ENCODE results near the gene NBPF19.
"Not testable (repeated sequence)": the region's sequence is repeated elsewhere in the genome, so short reads cannot be mapped to it uniquely, and the experiment has no call there.

The NBPF19 gene, protein sequence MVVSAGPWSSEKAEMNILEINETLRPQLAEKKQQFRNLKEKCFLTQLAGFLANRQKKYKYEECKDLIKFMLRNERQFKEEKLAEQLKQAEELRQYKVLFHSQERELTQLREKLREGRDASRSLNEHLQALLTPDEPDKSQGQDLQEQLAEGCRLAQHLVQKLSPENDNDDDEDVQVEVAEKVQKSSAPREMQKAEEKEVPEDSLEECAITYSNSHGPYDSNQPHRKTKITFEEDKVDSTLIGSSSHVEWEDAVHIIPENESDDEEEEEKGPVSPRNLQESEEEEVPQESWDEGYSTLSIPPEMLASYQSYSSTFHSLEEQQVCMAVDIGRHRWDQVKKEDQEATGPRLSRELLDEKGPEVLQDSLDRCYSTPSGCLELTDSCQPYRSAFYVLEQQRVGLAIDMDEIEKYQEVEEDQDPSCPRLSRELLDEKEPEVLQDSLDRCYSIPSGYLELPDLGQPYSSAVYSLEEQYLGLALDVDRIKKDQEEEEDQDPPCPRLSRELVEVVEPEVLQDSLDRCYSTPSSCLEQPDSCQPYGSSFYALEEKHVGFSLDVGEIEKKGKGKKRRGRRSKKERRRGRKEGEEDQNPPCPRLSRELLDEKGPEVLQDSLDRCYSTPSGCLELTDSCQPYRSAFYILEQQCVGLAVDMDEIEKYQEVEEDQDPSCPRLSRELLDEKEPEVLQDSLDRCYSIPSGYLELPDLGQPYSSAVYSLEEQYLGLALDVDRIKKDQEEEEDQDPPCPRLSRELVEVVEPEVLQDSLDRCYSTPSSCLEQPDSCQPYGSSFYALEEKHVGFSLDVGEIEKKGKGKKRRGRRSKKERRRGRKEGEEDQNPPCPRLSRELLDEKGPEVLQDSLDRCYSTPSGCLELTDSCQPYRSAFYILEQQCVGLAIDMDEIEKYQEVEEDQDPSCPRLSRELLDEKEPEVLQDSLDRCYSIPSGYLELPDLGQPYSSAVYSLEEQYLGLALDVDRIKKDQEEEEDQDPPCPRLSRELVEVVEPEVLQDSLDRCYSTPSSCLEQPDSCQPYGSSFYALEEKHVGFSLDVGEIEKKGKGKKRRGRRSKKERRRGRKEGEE (N-terminal part only)

DNA sequence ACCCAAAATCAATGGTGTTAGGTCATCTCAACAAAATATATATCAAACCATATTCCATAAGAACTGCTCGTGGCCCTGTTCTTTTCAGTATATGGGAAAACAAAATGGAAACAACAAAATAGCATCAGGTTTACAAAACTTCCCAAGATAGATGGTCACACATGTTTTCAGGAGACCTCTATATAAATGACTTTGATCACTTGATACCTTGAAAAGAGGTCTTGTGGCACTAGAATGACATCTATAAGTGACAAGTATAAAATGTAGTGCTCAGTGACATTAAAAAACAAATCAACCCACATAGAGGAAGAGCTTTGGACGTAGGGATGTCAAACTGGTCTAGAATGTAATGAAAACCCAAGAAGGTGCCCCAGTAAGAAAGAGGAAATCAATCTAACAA is at the start of gene NBPF19:
NBPF19 (plus strand) TSS at position 301 of the 400 bp plus-strand sequence. CDS start 888 bp downstream, outside the sequence.
- H3K36me3 ChIP-seq (ENCODE audit: control insufficient read depth in 2 of 2, insufficient read depth in 2 of 2, low read length in 2 of 2): not testable (repeated sequence)

DNA sequence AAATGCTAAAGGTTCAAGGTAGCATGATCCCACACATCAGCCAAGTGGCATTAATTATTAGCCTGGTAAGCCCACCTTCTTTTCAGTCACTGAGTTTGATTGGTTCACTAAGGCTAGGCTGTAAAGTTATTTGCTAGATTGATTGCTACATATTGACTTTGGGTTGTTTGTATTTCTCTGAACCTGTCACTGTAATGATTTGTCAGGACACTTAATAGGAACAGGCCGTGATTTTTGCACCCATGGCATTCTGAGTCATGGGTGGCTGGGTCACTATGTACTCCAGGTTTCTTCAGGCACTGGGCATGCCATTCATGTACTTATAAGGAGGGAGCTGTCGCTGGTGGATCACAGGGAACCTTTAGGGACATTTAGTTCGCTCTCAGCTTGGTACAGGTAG is 46.5 kb upstream of the NBPF19 start:
- H3K9ac ChIP-seq (ENCODE audit: low read depth in 1 of 2, low read length in 2 of 2); H3K4me3 ChIP-seq (ENCODE audit: low read length in 2 of 2); H3K27ac ChIP-seq (ENCODE audit: low read depth in 2 of 2, low read length in 2 of 2); H3K36me3 ChIP-seq (ENCODE audit: control insufficient read depth in 2 of 2, insufficient read depth in 2 of 2, low read length in 2 of 2); H3K4me1 ChIP-seq (ENCODE audit: control insufficient read depth in 2 of 2, insufficient read depth in 2 of 2, low read length in 2 of 2); H3K27me3 ChIP-seq (ENCODE audit: control insufficient read depth in 2 of 2, insufficient read depth in 2 of 2, low read length in 2 of 2); H3K9me3 ChIP-seq (ENCODE audit: control insufficient read depth in 2 of 2, low read length in 2 of 2): not testable (repeated sequence)

More for the DNA sequence above, at the start of gene NBPF19:
- not testable (repeated sequence) for H3K4me3 ChIP-seq (ENCODE audit: low read length in 2 of 2); H3K9ac ChIP-seq (ENCODE audit: low read depth in 1 of 2, low read length in 2 of 2); H3K4me1 ChIP-seq (ENCODE audit: control insufficient read depth in 2 of 2, insufficient read depth in 2 of 2, low read length in 2 of 2); H3K27me3 ChIP-seq (ENCODE audit: control insufficient read depth in 2 of 2, insufficient read depth in 2 of 2, low read length in 2 of 2); H3K27ac ChIP-seq (ENCODE audit: low read depth in 2 of 2, low read length in 2 of 2); H3K9me3 ChIP-seq (ENCODE audit: control insufficient read depth in 2 of 2, low read length in 2 of 2)

DNA sequence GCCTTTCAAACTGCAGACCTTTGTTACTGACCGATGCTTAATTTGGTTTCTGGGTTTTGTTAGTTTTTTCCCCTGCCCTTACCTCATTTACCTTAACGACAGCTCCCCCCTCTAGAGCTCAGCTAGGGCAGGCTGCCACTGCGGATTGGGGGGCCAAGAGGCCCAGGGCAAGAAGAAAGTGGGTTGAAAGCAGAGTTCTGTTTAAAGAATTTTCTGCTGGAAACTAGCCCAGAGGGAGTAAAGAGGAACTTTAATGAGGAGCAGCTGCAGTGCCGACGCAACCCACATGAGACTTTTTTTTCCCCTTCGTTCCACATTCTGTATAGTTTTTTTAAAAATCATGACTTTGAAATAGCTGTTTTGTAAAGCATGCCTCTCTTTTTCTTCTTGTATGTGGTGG is 29.4 kb upstream of the NBPF19 start:
- not testable (repeated sequence) for H3K9ac ChIP-seq (ENCODE audit: low read depth in 1 of 2, low read length in 2 of 2); H3K27ac ChIP-seq (ENCODE audit: low read depth in 2 of 2, low read length in 2 of 2); H3K4me1 ChIP-seq (ENCODE audit: control insufficient read depth in 2 of 2, insufficient read depth in 2 of 2, low read length in 2 of 2); H3K27me3 ChIP-seq (ENCODE audit: control insufficient read depth in 2 of 2, insufficient read depth in 2 of 2, low read length in 2 of 2); H3K9me3 ChIP-seq (ENCODE audit: control insufficient read depth in 2 of 2, low read length in 2 of 2); H3K36me3 ChIP-seq (ENCODE audit: control insufficient read depth in 2 of 2, insufficient read depth in 2 of 2, low read length in 2 of 2); H3K4me3 ChIP-seq (ENCODE audit: low read length in 2 of 2)

DNA sequence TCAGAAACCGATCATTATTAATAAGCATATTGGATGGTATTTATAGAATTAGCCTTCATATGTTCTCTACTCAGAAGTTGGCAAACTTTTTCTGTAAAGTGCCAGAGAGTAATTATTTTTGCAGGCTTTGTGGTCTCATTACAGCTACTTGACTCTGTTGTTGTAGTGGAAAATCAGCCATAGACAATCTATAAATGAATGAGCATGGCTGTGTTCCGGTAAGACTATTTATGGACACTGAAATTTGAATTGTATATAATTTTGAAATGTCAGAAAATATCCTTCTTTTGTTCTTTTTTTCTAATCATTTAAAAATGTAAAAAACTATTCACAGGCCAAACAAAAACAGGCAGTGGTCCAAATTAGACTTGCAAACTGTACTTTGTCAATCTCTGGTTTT is 22.6 kb upstream of the NBPF19 start:
- H3K9me3 ChIP-seq (ENCODE audit: control insufficient read depth in 2 of 2, low read length in 2 of 2); H3K9ac ChIP-seq (ENCODE audit: low read depth in 1 of 2, low read length in 2 of 2); H3K27ac ChIP-seq (ENCODE audit: low read depth in 2 of 2, low read length in 2 of 2); H3K36me3 ChIP-seq (ENCODE audit: control insufficient read depth in 2 of 2, insufficient read depth in 2 of 2, low read length in 2 of 2); H3K4me1 ChIP-seq (ENCODE audit: control insufficient read depth in 2 of 2, insufficient read depth in 2 of 2, low read length in 2 of 2); H3K27me3 ChIP-seq (ENCODE audit: control insufficient read depth in 2 of 2, insufficient read depth in 2 of 2, low read length in 2 of 2); H3K4me3 ChIP-seq (ENCODE audit: low read length in 2 of 2): not testable (repeated sequence)

DNA sequence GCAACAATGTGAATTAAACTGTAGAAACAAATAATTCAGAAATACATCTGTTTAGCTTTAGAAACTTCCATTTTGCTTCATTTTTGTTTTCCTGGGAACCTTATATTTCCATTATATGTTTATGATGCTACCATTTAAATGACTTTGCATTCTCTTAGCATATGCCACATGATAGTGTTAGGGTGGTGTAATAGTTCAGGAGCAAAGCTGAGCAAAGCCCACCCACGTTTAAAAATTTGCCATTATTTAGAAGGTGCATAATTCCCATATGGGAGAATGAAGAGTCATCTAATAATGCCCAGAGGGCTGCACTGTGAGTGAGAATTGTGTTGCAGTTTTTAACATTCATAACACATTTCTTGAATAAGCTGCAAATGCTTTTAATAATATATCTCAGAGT is 22.2 kb upstream of the NBPF19 start:
- H3K4me3 ChIP-seq (ENCODE audit: low read length in 2 of 2); H3K27ac ChIP-seq (ENCODE audit: low read depth in 2 of 2, low read length in 2 of 2); H3K27me3 ChIP-seq (ENCODE audit: control insufficient read depth in 2 of 2, insufficient read depth in 2 of 2, low read length in 2 of 2); H3K36me3 ChIP-seq (ENCODE audit: control insufficient read depth in 2 of 2, insufficient read depth in 2 of 2, low read length in 2 of 2); H3K9ac ChIP-seq (ENCODE audit: low read depth in 1 of 2, low read length in 2 of 2); H3K9me3 ChIP-seq (ENCODE audit: control insufficient read depth in 2 of 2, low read length in 2 of 2); H3K4me1 ChIP-seq (ENCODE audit: control insufficient read depth in 2 of 2, insufficient read depth in 2 of 2, low read length in 2 of 2): not testable (repeated sequence)

DNA sequence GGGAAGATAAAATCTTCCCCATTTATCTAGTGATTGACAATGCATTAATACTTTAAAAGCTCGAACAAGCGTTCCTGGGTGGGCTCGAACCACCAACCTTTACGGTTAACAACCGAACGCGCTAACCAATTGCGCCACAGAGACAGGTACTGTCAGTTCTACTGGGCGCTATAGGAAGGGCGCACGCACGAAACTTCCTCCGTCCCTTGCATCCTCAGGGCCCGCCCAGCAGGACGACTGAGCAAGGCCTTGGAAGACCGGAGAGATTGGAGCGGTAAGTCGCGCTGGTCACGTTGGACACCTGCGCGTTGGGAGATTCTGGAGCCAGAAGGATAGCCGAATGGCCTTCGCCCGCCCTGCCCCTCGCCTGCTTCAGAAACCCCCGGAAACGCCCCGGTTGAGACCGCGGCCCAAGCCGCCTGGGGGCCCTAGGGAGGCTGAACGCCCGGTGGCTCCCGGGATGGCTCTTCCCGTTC is 83.5 kb downstream of the NBPF19 start:
- H3K9me3 ChIP-seq (ENCODE audit: control insufficient read depth in 2 of 2, low read length in 2 of 2); H3K4me1 ChIP-seq (ENCODE audit: control insufficient read depth in 2 of 2, insufficient read depth in 2 of 2, low read length in 2 of 2); H3K36me3 ChIP-seq (ENCODE audit: control insufficient read depth in 2 of 2, insufficient read depth in 2 of 2, low read length in 2 of 2); H3K27me3 ChIP-seq (ENCODE audit: control insufficient read depth in 2 of 2, insufficient read depth in 2 of 2, low read length in 2 of 2): not testable (repeated sequence)
- Histone ChIP-seq H3K4me3 (ENCODE audit: low read length in 2 of 2) (peak overlapping the region in 1 of 2 donors; percentile 70), H3K9ac (ENCODE audit: low read depth in 1 of 2, low read length in 2 of 2) (peak overlapping the region in 1 of 2 donors; percentile 27), H3K27ac (ENCODE audit: low read depth in 2 of 2, low read length in 2 of 2) (peak overlapping the region; percentile 27 to 32)

DNA sequence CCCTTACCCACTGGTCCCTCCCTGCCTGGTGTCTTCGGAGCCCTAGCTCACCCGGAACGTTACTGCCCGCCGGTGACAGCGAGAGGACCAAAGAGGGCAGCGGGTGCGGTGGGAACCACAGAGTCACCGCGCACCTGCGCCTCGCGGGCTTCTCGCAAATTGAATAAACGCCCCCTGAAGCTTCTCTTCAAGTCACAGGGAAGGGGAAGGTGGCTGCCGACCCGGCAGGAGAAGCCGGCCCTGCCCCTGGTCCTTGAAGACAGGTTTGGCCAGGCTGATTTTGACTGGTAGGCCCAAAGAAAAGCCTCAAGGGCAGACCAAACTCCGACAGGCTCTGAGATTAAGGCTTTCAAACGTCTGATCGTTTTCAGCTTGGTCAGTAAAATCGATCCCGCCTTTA is 87.0 kb downstream of the NBPF19 start:
- H3K27me3 ChIP-seq (ENCODE audit: control insufficient read depth in 2 of 2, insufficient read depth in 2 of 2, low read length in 2 of 2); H3K27ac ChIP-seq (ENCODE audit: low read depth in 2 of 2, low read length in 2 of 2); H3K9me3 ChIP-seq (ENCODE audit: control insufficient read depth in 2 of 2, low read length in 2 of 2); H3K4me3 ChIP-seq (ENCODE audit: low read length in 2 of 2); H3K4me1 ChIP-seq (ENCODE audit: control insufficient read depth in 2 of 2, insufficient read depth in 2 of 2, low read length in 2 of 2); H3K9ac ChIP-seq (ENCODE audit: low read depth in 1 of 2, low read length in 2 of 2); H3K36me3 ChIP-seq (ENCODE audit: control insufficient read depth in 2 of 2, insufficient read depth in 2 of 2, low read length in 2 of 2): not testable (repeated sequence)

DNA sequence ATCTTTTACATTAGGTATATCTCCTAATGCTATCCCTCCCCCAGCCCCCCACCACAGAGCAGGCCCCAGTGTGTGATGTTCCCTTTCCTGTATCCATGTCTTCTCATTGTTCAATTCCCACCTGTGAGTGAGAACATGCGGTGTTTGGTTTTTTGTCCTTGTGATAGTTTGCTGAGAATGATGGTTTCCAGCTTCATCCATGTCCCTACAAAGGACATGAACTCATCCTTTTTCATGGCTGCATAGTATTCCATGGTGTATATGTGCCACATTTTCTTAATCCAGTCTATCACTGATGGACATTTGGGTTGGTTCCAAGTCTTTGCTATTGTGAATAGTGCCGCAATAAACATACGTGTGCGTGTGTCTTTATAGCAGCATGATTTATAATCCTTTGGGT is 90.6 kb downstream of the NBPF19 start:
- not testable (repeated sequence) for H3K9me3 ChIP-seq (ENCODE audit: control insufficient read depth in 2 of 2, low read length in 2 of 2); H3K4me1 ChIP-seq (ENCODE audit: control insufficient read depth in 2 of 2, insufficient read depth in 2 of 2, low read length in 2 of 2); H3K36me3 ChIP-seq (ENCODE audit: control insufficient read depth in 2 of 2, insufficient read depth in 2 of 2, low read length in 2 of 2); H3K4me3 ChIP-seq (ENCODE audit: low read length in 2 of 2); H3K27me3 ChIP-seq (ENCODE audit: control insufficient read depth in 2 of 2, insufficient read depth in 2 of 2, low read length in 2 of 2); H3K9ac ChIP-seq (ENCODE audit: low read depth in 1 of 2, low read length in 2 of 2); H3K27ac ChIP-seq (ENCODE audit: low read depth in 2 of 2, low read length in 2 of 2)

DNA sequence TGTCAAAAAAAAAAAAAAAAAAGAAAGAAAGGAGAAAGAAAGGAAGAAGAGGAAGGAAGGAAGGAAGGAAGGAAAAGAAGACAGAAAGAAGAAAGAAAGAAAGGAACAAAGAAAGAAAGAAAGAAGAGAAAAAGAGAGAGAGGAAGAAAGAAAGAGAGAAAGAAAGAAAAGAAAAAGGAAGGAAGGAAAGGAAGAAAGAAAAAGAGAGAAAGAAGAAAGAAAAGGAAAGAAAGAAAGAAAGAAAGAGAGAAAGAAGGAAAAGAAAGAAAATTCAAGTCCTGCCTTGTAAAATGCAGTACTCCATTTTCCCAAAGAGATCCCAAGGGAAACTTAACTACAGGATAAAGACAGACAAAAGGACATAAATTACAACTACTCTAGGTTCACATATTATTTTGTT is 97.9 kb downstream of the NBPF19 start:
- not testable (repeated sequence) for H3K9me3 ChIP-seq (ENCODE audit: control insufficient read depth in 2 of 2, low read length in 2 of 2); H3K27me3 ChIP-seq (ENCODE audit: control insufficient read depth in 2 of 2, insufficient read depth in 2 of 2, low read length in 2 of 2); H3K4me3 ChIP-seq (ENCODE audit: low read length in 2 of 2); H3K4me1 ChIP-seq (ENCODE audit: control insufficient read depth in 2 of 2, insufficient read depth in 2 of 2, low read length in 2 of 2); H3K36me3 ChIP-seq (ENCODE audit: control insufficient read depth in 2 of 2, insufficient read depth in 2 of 2, low read length in 2 of 2); H3K27ac ChIP-seq (ENCODE audit: low read depth in 2 of 2, low read length in 2 of 2); H3K9ac ChIP-seq (ENCODE audit: low read depth in 1 of 2, low read length in 2 of 2)

DNA sequence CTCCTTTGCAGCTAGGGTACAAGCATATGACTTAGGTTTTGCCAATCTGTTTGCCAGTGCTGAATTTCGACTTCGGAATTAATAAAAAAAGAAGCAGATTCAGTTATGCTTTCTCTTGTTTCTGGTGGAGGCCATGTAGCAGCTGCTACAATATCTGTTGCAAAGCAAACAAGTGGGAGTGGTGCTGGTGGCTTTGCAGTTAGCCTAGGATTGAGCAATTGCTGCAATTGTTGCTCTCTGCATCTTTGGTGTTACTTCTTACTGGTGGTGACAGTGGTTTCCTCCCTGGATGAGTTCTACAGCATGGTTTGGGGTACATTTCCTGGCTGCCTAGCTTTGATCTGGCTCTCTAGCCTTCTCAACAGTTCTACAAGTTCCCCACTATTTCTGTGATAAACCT is 110.7 kb downstream of the NBPF19 start:
- H3K9ac ChIP-seq (ENCODE audit: low read depth in 1 of 2, low read length in 2 of 2); H3K9me3 ChIP-seq (ENCODE audit: control insufficient read depth in 2 of 2, low read length in 2 of 2); H3K4me3 ChIP-seq (ENCODE audit: low read length in 2 of 2); H3K27me3 ChIP-seq (ENCODE audit: control insufficient read depth in 2 of 2, insufficient read depth in 2 of 2, low read length in 2 of 2); H3K36me3 ChIP-seq (ENCODE audit: control insufficient read depth in 2 of 2, insufficient read depth in 2 of 2, low read length in 2 of 2); H3K4me1 ChIP-seq (ENCODE audit: control insufficient read depth in 2 of 2, insufficient read depth in 2 of 2, low read length in 2 of 2); H3K27ac ChIP-seq (ENCODE audit: low read depth in 2 of 2, low read length in 2 of 2): not testable (repeated sequence)

Measured in mucosa of rectum (tissue), 2 donors.